Subcutaneous adipose tissue (tissue), 4 donors: Measurements from ENCODE around the gene CBLC. TPM values are rescaled to one million over a fixed set of nuclear protein-coding genes. Genes with fewer than 3 reads are reported as not detected.

Source experiments
- total RNA-seq, 4 donors: library from RNA; depleted of rRNA; stranded (reverse); fragments of >200 nt; gene quantifications; one replicate each; pipeline ENCODE4 v1.1.0, GENCODE V29; 2016
- TF ChIP-seq, protein P1 (sequence below): fragments of 450-650 bp; IDR thresholded peaks from one replicate; pipeline ENCODE4 v1.5.1; 2016; ENCODE audit warnings: low read depth, mild to moderate bottlenecking, control low read depth, antibody characterized with exemption, moderate library complexity

Gene CBLC, protein sequence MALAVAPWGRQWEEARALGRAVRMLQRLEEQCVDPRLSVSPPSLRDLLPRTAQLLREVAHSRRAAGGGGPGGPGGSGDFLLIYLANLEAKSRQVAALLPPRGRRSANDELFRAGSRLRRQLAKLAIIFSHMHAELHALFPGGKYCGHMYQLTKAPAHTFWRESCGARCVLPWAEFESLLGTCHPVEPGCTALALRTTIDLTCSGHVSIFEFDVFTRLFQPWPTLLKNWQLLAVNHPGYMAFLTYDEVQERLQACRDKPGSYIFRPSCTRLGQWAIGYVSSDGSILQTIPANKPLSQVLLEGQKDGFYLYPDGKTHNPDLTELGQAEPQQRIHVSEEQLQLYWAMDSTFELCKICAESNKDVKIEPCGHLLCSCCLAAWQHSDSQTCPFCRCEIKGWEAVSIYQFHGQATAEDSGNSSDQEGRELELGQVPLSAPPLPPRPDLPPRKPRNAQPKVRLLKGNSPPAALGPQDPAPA
- total RNA-seq = not detected

DNA sequence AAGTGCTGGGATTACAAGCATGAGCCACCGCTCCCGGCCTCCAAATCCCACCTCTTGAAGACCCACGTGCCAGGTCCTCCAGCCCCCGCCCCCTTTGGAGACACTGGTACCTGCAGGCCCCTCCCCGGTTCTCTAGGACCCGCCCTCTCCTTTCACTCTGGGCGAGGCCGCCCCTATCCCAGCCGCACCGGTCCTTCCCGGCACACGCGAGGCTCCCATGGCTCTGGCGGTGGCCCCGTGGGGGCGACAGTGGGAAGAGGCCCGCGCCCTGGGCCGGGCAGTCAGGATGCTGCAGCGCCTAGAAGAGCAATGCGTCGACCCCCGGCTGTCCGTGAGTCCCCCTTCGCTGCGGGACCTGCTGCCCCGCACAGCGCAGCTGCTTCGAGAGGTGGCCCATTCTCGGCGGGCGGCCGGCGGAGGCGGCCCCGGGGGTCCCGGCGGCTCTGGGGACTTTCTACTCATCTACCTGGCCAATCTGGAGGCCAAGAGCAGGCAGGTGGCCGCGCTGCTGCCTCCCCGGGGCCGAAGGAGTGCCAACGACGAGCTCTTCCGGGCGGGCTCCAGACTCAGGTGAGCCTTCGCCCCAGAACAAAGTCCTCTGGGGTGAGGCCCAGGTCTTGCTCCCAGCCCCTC is at the start of gene CBLC:
TSS of gene CBLC (plus strand) at position 176 of the 633 bp plus-strand sequence. CDS start at position 218, 42 bp downstream.
- TF ChIP-seq, protein P1, sequence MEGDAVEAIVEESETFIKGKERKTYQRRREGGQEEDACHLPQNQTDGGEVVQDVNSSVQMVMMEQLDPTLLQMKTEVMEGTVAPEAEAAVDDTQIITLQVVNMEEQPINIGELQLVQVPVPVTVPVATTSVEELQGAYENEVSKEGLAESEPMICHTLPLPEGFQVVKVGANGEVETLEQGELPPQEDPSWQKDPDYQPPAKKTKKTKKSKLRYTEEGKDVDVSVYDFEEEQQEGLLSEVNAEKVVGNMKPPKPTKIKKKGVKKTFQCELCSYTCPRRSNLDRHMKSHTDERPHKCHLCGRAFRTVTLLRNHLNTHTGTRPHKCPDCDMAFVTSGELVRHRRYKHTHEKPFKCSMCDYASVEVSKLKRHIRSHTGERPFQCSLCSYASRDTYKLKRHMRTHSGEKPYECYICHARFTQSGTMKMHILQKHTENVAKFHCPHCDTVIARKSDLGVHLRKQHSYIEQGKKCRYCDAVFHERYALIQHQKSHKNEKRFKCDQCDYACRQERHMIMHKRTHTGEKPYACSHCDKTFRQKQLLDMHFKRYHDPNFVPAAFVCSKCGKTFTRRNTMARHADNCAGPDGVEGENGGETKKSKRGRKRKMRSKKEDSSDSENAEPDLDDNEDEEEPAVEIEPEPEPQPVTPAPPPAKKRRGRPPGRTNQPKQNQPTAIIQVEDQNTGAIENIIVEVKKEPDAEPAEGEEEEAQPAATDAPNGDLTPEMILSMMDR = no peak

- TF ChIP-seq, protein P1 = no peak
Measured at GRCh38 chr19:44728178-44728577, 49.5 kb upstream of the CBLC start.

DNA sequence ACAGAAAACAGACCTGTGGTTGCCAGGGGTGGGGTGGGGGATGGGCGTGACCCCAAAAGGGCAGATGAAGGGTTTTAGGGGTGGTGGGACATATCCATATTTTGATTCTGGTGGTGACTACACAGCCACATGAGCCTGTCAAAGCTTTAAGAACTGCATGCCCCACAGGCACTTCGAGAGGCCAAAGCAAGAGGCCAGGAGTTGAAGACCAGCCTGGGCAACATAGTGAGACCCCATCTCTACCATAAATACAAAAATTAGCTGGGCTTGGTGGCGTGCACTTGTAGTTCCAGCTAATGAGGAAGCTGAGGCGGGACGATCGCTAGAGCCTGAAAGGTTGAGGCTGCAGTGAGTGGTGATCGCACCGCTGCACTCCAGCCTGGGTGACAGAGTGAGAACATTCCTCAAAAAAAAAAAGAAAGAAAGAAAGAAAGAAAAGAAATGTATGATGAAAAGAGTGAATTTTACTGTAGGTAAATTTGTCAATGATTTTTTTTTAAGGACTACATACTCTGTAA is 48.1 kb upstream of the CBLC start:
- TF ChIP-seq, protein P1 = no peak

- TF ChIP-seq, protein P1 = no peak
Measured at GRCh38 chr19:44731081-44731480, 46.6 kb upstream of the CBLC start.

- TF ChIP-seq, protein P1 = no peak
Measured at GRCh38 chr19:44731622-44732021, 46.1 kb upstream of the CBLC start.

- TF ChIP-seq, protein P1 = no peak
Measured at GRCh38 chr19:44732235-44733014, 45.3 kb upstream of the CBLC start.
